Left ventricle myocardium inferior (tissue), 1 donor: ENCODE results near the gene ZNF23. TPM values are rescaled to one million over a fixed set of nuclear protein-coding genes. Genes with fewer than 3 reads are reported as not detected.

Experiments
- DNase-seq: peaks from one replicate; pipeline ENCODE4 v3.0.0-alpha.2; 2020
- H3K27ac ChIP-seq: fragments of 200-600 bp; replicated peaks from 2 replicates; pipeline ENCODE4 v1.8.0; 2021
- H3K27me3 ChIP-seq: fragments of 200-600 bp; 2 replicates; pipeline ENCODE4 v1.8.0; 2021; ENCODE audit warnings: low read depth
- H3K36me3 ChIP-seq: fragments of 200-600 bp; 2 replicates; pipeline ENCODE4 v1.8.0; 2021
- H3K4me1 ChIP-seq: fragments of 200-600 bp; 2 replicates; pipeline ENCODE4 v1.8.0; 2021
- H3K4me3 ChIP-seq: fragments of 200-600 bp; 2 replicates; pipeline ENCODE4 v1.8.0; 2021; ENCODE audit warnings: mild to moderate bottlenecking, moderate library complexity
- H3K9me3 ChIP-seq: fragments of 200-600 bp; replicated peaks from 2 replicates; pipeline ENCODE4 v1.8.0; 2021
- intact Hi-C: fragments of 100-400 bp; cut with micrococcal nuclease; formaldehyde crosslinking; loops from one replicate; pipeline ENCODE4 v1.11.0; 2022
- total RNA-seq: library from RNA; stranded (reverse); fragmentation: NEBNext Ultra II Directional; extraction: Animal tissue kit (Norgen Biotek cat#: 25700); gene quantifications from one replicate; pipeline ENCODE4 v1.2.1, GENCODE V29; 2021
- TF ChIP-seq, protein P1 (sequence below): fragments of 200-600 bp; IDR thresholded peaks from 2 replicates; pipeline ENCODE4 v1.8.0; 2021; ENCODE audit warnings: antibody characterized with exemption, mild to moderate bottlenecking, borderline replicate concordance
- donor health status: DM: no; HTN: yes; CAD: no; lungs with severe emphysema.

ZNF23 gene
- total RNA-seq, 1 donor from 2014 or later, result 5.2 TPM

DNA sequence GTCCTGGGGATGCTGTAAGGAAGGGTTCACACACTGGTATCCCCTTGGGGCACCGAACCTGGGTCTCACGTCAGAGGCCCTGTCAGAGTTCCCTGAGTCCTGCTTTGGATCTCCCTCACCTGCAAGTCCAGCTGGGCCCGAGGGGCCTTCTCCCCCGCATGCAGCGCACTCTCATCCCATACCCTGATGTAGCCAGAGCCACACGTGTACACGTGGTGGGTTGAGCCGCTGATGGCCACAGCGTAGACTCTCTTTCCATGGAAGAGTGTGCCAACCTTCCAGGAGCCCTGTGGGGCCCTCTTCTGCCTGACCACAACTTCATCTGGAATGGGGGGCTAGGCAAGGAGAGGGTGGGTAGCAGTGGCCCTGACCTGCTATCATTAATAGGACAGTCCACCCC is 30.1 kb downstream of the ZNF23 start:
- intact Hi-C loops, result no loop called here
- no peak for DNase-seq
- Histone ChIP-seq H3K27me3 (peaks cover 71% of the 10 kb centered on the region), H3K9me3 (peaks cover 18% of the 10 kb centered on the region), H3K4me3 (no peak overlapping the region), H3K27ac (no peak overlapping the region), H3K4me1 (no peaks in the 10 kb centered on the region), H3K36me3 (no peaks in the 10 kb centered on the region)
- TF ChIP-seq, protein P1, sequence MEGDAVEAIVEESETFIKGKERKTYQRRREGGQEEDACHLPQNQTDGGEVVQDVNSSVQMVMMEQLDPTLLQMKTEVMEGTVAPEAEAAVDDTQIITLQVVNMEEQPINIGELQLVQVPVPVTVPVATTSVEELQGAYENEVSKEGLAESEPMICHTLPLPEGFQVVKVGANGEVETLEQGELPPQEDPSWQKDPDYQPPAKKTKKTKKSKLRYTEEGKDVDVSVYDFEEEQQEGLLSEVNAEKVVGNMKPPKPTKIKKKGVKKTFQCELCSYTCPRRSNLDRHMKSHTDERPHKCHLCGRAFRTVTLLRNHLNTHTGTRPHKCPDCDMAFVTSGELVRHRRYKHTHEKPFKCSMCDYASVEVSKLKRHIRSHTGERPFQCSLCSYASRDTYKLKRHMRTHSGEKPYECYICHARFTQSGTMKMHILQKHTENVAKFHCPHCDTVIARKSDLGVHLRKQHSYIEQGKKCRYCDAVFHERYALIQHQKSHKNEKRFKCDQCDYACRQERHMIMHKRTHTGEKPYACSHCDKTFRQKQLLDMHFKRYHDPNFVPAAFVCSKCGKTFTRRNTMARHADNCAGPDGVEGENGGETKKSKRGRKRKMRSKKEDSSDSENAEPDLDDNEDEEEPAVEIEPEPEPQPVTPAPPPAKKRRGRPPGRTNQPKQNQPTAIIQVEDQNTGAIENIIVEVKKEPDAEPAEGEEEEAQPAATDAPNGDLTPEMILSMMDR, result no peak

DNA sequence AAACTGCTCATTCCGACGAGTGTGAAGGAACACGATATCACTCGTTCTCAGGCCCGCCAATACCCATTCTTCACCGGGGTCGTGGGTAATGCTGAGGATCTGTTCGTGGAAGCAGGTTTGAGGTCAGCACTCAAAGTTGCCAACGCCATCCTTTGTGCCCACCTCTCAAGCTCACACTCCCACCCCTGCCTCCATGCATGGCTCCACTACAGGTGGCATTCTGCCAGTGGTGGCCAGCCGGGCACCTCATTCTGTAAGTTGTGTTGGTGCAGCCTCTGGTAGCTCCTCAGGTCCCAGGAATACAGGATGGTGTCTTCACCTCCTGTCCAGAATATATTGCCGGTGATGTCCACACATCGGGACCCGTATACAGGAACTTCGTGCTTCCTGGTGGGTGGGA is 30.9 kb downstream of the ZNF23 start:
- Histone ChIP-seq H3K27me3 (peaks cover 74% of the 10 kb centered on the region), H3K4me3 (no peak overlapping the region), H3K36me3 (no peaks in the 10 kb centered on the region), H3K4me1 (no peaks in the 10 kb centered on the region), H3K9me3 (peaks cover 18% of the 10 kb centered on the region), H3K27ac (no peak overlapping the region)
- no peak for DNase-seq
- intact Hi-C loops, result no loop called here
- TF ChIP-seq, protein P1, result no peak

DNA sequence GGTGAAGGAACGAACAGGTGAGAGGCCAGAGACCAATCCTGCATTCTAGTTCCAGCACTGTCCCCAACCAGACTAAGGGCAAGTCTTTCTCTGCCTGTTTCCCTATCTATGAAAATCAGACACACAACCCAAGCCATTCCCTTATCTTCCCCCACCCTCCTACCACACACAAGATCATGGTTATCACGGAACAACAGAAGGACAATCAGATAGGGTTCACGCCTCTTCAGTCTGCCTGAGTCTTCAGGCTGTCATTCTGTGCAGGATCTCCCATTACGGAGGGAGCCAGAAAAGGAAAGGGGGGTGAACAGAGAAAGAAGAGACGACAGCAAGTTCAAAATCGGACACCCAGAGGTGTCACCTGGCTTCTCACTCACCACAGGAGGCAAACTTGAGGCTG is 31.3 kb downstream of the ZNF23 start:
- DNase-seq, result no peak
- H3K27me3 ChIP-seq, result peaks cover 78% of the 10 kb centered on the region
- H3K27ac ChIP-seq, result no peak overlapping the region
- no peaks in the 10 kb centered on the region for H3K36me3 ChIP-seq
- peaks cover 18% of the 10 kb centered on the region for H3K9me3 ChIP-seq
- TF ChIP-seq, protein P1, result no peak
- intact Hi-C loops, result no loop called here
- H3K4me3 ChIP-seq, result no peak overlapping the region
- no peaks in the 10 kb centered on the region for H3K4me1 ChIP-seq

DNA sequence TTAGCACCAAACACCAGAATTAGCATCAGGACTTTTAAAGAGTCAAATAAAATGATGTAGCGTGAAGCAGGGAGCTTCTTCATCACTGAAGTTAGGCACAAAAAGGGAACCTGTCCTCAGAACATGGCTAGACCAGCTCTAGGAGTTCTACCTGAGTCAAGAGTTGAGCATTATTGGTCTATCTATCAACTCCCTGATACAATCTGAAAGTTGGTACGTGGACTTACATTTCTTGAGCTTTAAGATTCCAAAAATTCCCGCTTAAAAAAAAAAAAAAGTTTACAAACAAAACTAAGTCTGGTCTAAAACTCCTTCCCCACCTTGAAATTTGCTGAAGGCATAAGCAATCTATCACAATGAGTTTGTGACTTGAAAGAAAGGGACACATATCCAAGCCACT is 32.5 kb downstream of the ZNF23 start:
- peaks cover 85% of the 10 kb centered on the region for H3K27me3 ChIP-seq
- intact Hi-C loops, result no loop called here
- no peak overlapping the region for H3K27ac ChIP-seq
- no peaks in the 10 kb centered on the region for H3K36me3 ChIP-seq
- H3K9me3 ChIP-seq, result peaks cover 18% of the 10 kb centered on the region
- TF ChIP-seq, protein P1, result no peak
- H3K4me3 ChIP-seq, result no peak overlapping the region
- DNase-seq, result no peak
- H3K4me1 ChIP-seq, result no peaks in the 10 kb centered on the region

DNA sequence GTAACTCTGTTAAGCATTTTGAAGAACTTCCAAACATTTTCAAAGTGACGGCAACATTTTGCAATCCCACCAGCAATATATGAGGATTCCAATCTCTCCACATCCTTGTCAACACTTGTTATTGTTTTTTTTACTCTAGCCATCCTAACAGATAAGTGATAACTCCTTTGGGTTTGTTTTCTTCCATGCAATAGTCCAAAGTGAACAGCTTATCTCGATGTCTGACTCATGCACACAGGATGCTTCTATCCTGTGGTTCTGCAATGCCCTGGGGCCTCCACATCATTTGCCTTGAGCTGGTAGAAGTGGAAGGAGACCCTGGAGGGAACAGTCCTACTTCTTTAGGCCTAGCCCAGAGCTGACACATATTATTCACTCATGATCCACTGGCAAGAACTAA is 33.2 kb downstream of the ZNF23 start:
- intact Hi-C loops, result no loop called here
- Histone ChIP-seq H3K4me3 (no peak overlapping the region), H3K9me3 (peaks cover 18% of the 10 kb centered on the region), H3K36me3 (no peaks in the 10 kb centered on the region), H3K27ac (no peak overlapping the region), H3K27me3 (peaks cover 92% of the 10 kb centered on the region), H3K4me1 (no peaks in the 10 kb centered on the region)
- no peak for DNase-seq
- TF ChIP-seq, protein P1, result no peak

DNA sequence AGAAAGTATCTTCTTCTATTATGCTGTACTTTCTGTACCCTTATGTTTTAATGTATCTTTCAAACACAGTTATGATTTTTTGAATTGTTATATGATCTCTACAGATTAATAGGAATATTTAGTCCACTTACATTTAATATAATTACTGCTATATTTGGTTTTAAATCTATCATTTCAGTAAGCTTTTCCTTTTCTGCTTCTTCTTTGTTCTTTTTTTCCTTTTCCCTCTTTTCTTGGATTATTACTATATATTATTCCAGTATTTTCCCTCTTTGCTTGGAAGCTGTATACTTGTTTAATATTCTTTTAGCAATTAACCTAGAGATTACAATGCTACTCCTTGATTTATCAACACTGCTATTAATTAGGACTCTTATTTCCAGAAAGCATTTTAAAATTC is 33.7 kb downstream of the ZNF23 start:
- no peak for DNase-seq
- H3K4me3 ChIP-seq, result no peak overlapping the region
- H3K36me3 ChIP-seq, result no peaks in the 10 kb centered on the region
- intact Hi-C loops, result no loop called here
- H3K9me3 ChIP-seq, result peaks cover 18% of the 10 kb centered on the region
- TF ChIP-seq, protein P1, result no peak
- H3K27me3 ChIP-seq, result peaks cover 97% of the 10 kb centered on the region
- H3K4me1 ChIP-seq, result no peaks in the 10 kb centered on the region
- H3K27ac ChIP-seq, result no peak overlapping the region
